Fibroblast of pulmonary artery (primary cell): ENCODE measurements around the gene ATP13A3.
"Not testable (repeated sequence)": the region's sequence is repeated elsewhere in the genome, so short reads cannot be mapped to it uniquely, and the experiment has no call there.

Source experiments
- DNase-seq: peaks from one replicate; pipeline ENCODE4 v3.0.0-alpha.2; 2010; ENCODE audit warnings: low read depth
- H3K4me3 ChIP-seq: replicated peaks from 2 replicates; pipeline ENCODE4 v1.5.1; 2011; ENCODE audit warnings: low read depth, mild to moderate bottlenecking, control low read depth, low read length, moderate library complexity
- TF ChIP-seq, protein P1 (sequence below): IDR thresholded peaks from 2 replicates; pipeline ENCODE4 v1.5.1; 2011; ENCODE audit warnings: mild to moderate bottlenecking, control low read depth, low read length, inconsistent platforms; ENCODE audit errors: missing control alignments

The ATP13A3 gene

DNA sequence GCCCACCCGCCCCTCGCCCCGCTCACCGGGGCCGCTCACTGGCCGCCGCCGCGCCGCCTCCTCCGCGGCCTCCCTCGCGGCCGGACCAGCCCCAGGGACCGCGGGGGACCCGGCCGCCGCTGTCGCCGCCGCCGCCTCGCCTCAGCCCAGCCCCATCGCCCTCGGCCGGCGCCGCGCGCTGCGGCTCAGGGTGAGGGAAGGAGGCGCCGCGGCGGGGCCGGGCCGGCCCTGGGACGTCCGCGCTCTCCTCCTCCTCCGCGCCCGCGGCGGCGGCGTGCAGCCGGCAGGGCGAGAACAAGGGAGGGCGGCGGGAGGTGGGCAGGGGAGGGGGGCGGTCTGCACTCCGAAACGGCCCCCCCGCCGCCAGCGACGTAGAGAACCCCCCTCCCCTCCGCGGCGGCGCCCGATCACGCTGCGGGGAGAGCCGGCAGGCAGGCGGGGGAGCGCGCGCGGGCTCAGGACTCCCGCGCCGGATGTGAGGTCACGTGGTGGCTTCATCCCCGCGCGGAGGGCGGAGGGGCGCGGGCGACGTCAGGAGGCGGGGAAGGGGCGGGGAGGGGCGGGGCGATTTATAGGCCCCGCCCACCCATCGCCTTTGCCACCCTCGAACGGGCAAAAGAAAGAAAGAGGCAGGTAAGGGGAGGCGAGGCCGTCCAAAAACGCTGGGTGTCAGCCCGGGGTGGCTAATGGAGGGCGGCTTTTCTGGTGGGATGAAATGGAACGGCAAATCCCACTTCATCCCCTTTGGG, at the start of gene ATP13A3:
Gene ATP13A3 (minus strand): TSS at position 463 of the 749 bp plus-strand sequence. CDS start 24,812 bp downstream, outside the sequence.
- H3K4me3 ChIP-seq, result peak within 1 kb of the TSS; percentile 98
- TF ChIP-seq, protein P1, sequence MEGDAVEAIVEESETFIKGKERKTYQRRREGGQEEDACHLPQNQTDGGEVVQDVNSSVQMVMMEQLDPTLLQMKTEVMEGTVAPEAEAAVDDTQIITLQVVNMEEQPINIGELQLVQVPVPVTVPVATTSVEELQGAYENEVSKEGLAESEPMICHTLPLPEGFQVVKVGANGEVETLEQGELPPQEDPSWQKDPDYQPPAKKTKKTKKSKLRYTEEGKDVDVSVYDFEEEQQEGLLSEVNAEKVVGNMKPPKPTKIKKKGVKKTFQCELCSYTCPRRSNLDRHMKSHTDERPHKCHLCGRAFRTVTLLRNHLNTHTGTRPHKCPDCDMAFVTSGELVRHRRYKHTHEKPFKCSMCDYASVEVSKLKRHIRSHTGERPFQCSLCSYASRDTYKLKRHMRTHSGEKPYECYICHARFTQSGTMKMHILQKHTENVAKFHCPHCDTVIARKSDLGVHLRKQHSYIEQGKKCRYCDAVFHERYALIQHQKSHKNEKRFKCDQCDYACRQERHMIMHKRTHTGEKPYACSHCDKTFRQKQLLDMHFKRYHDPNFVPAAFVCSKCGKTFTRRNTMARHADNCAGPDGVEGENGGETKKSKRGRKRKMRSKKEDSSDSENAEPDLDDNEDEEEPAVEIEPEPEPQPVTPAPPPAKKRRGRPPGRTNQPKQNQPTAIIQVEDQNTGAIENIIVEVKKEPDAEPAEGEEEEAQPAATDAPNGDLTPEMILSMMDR, result no peak

DNA sequence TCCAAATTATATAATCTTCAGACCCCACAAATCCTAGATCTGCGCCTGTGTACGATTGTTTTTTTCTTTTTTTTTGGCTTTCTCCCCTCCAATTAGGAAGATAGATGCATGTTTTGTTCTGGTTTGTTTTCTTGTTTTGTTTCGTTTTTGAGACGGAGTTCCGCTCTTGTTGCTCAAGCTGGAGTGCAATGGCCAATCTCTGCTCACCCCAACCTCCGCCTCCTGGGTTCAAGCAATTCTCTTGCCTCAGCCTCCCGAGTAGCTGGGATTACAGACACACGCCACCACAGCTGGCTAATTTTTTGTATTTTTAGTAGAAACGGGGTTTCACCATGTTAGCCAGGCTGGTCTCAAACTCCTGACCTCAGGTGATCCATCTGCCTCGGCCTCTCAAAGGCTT, 48.4 kb upstream of the ATP13A3 start:
- not testable (repeated sequence) for DNase-seq, H3K4me3 ChIP-seq

More for the DNA sequence above, at the start of gene ATP13A3:
- peak; percentile 95 for DNase-seq

DNA sequence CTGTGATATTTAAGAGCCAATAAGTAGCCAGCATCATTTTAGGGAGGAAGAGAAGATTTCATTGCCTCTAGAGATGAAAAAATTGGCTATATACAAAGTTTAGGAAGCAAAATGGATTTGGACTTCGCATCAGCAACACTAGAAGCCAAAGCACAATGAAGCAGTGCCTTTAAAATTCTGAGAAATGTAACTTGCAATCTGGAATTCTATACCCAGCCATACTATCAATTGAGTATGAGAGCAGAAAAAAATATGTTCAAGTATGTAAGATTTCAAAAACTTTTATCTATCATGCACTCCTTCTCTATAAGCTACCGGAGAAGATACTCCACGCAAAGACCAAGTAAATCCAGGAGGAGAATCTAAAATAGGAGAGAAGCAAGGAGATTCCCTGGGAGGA, 47.4 kb upstream of the ATP13A3 start:
- H3K4me3 ChIP-seq, result no peak overlapping the region
- TF ChIP-seq, protein P1, result no peak
- no peak for DNase-seq

DNA sequence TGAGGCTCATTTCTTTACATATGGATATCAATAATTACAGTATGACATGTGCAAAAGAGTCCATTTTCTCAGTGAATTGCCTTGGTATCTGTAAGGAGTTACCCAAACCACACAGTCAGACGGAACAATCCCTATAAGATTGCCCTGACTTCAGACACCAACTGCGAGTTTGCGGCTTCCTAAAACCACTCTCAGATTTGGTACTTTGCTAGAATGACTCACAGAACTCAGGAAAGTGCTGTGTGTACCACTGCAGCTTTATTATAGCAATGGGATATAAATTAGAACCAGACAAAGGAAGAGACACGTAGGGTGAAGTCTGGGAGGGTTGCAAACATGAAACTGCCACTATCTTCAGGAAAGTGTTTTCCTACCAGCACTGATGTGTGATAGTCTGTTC, 45.8 kb upstream of the ATP13A3 start:
- no peak for DNase-seq
- TF ChIP-seq, protein P1, result no peak
- H3K4me3 ChIP-seq, result no peak overlapping the region

DNA sequence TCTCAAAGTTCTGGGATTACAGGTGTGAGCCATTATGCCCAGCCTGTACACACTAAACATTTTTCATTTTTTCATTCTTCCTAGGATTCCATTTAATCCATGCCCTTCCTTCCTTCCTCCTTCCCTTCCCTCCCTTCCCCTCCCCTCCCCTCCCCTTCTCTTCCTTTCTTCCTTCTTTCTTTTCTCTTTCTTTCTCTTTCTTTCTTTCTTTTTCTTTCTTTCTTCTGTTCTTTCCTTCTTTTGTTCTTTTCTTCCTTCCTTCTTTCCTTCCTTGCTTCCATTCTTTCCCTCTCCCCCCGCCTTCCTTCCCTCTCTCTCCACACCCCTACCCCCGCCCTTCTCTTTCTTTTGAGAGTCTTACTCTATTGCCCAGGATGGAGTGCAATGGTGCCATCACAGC, 40.9 kb upstream of the ATP13A3 start:
- TF ChIP-seq, protein P1, result no peak
- H3K4me3 ChIP-seq, result no peak overlapping the region
- DNase-seq, result no peak

DNA sequence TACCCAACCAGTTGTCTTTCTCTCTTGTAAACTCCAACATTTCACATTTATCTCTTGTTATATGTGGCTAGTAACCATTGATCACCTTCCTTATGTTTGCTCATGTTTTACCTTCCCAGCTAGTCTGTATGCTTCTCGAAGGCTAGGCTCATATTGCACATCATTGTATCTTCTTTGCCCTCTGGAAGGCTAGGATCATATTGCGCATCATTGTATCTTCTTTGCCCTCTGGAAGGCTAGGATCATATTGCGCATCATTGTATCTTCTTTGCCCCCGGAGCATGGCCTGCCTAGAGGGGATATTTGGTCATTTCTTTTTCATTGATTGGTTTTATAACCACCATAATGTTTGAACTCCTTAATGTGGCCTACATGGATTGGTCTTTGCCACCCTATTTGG, 39.4 kb upstream of the ATP13A3 start:
- TF ChIP-seq, protein P1, result no peak
- DNase-seq, result no peak

DNA sequence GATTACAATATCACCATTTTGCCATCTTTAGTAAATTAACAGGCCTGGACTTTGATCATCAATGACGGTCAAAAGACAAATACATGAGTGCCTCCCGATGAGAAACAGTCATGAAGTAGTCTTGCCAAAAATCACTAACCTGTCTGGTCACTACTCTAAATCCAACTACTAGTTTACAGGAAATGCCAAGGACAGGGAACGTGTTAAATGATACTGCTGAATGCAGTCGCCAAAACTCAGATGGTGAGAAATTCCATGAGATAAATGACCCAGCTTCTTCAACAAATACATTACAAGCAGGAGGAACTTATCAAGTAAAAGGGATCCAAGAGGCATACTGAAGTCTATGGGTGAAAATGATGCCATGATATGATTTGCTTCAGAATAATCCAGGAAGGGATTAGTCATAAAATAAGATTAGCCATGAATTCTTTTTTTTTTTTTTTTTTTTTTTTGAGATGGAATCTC, 35.8 kb upstream of the ATP13A3 start:
- peak; percentile 80 for DNase-seq

More for the DNA sequence above, 39.4 kb upstream of the ATP13A3 start:
- no peak overlapping the region for H3K4me3 ChIP-seq

More for the DNA sequence above, 35.8 kb upstream of the ATP13A3 start:
- no peak overlapping the region for H3K4me3 ChIP-seq
- TF ChIP-seq, protein P1, result no peak
